GM21423 (cell line): ENCODE results near the gene CYREN.
A peak's percentile ranks its signal among the peaks of the same experiment; 100 is the strongest.
"Not testable (repeated sequence)": the region's sequence is repeated elsewhere in the genome, so short reads cannot be mapped to it uniquely, and the experiment has no call there.

ENCODE experiments used
- ATAC-seq: cut with Tn5 transposase; IDR thresholded peaks from one replicate; pipeline ENCODE4 v1.9.1; 2021; ENCODE audit warnings: mild to moderate bottlenecking, moderate library complexity; ENCODE audit not compliant: unreplicated experiment

CYREN gene, protein sequence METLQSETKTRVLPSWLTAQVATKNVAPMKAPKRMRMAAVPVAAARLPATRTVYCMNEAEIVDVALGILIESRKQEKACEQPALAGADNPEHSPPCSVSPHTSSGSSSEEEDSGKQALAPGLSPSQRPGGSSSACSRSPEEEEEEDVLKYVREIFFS

GRCh38 chr7:135170274-135170997 is at the start of gene CYREN:
Gene CYREN (minus strand): TSS chr7:135170707. CDS start chr7:135168922, 1,785 bp downstream.
- peak; percentile 72 for ATAC-seq

DNA sequence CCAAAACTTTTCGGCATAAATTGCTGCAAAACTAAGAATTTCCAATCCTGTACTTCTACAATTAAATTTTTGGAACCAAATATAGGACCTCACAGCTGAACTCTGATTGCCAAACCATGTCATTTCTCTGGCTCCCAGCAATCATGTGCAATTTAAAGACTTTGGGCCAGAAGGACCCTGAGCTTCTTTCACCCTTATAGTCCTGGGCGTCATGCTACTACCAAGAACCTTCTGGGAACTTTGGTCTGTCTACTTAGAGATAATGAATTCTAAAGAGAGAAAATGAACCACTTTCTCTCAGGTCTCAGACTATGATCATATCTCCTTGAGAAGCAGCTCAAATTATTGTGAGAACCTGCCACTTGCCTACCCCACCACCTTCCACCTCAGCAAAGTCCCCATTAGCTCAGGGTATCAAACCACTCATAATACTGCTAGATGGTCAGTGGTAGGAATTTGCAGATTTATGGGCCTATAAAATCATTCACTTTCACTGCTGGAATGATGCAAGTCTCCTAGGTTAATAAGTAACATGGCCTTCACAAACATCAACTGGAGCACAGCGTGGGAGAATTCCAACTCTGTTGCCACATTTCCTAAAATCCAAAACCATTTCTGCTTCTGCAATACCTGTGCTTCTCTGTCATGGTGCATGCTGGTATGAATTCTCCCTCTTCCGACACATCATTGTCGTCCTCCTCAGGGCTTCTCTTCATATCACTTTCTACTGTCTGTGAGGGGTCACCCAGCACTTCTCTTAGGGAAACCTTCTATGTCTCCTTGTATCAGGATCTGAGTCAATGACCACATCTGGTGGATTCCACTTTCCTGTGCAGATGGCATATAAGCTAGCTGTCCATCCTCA is 47.4 kb upstream of the CYREN start:
- no peak for ATAC-seq

- ATAC-seq, result no peak
Measured at GRCh38 chr7:135215698-135216097, 45.2 kb upstream of the CYREN start.

DNA sequence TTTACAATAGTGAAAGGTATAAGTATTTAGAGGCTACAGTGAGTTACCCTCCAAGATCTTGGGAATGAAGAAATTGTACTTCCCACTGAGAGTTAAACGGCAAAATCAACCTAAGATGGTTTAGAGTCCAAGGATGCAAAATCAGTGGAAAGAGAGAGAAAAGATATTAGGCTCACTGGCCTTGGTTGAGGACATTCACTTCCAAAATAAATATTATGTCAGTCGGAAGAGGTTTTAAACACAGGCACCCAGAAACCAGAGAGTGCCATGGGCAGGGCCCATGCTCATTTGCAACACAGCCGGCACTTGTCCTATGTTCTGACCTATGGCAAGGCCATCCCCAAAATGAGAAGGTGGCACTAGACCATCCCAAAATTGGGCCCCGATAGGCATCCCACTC is 44.7 kb upstream of the CYREN start:
- ATAC-seq, result no peak

GRCh38 chr7:135213831-135214230 is 43.3 kb upstream of the CYREN start:
- ATAC-seq, result no peak

DNA sequence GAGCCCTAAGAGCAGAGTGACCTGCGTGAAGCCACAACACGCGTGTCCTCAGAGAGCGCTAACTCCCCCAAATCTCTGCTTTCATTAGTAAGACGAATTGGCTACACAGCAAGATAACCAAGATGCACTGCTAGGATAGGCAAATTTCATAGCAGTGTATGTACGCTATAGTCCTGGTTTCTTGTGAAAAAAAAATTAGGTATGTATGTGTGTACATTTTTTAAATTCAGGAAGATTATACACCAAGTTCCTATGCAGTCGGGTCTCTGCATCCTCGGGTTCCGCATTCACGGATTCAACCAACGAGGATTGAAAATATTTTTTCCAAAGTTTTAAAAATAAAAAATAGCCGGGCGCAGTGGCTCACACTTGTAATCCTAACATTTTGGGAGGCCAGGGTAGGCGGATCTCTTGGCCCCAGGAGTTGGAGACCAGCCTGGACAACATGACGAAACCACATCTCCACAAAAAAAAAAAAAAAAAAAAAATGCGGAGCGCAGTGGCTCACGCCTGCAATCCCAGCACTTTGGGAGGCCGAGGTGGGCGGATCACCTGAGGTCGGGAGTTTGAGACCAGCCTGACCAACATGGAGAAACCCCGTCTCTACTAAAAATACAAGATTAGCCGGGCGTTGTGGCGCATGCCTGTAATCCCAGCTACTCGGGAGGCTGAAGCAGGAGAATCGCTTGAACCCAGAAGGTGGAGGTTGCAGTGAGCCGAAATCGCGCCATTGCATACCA is 41.6 kb upstream of the CYREN start:
- ATAC-seq, result not testable (repeated sequence)

- ATAC-seq, result peak; percentile 77
Measured at GRCh38 chr7:135211179-135211945, 40.9 kb upstream of the CYREN start, which contains the start of gene WDR91. Gene WDR91 (minus strand): TSS chr7:135211526. CDS start chr7:135211502, 24 bp downstream.

DNA sequence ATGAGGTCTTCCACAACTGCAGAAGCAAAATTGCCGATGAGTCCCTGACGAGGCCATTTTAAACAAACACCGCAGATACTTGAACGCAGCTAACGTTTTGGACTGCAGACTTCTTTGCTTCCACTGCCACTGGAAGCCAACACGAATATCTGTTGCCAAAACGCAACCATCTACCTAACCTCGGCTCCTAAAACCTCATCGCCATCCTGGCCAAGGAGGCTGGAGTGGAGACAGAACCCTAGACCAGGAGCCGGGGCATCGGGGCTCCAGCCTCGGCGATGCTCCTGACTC is 40.3 kb upstream of the CYREN start:
- ATAC-seq, result no peak

GRCh38 chr7:135209225-135209834 is 38.8 kb upstream of the CYREN start:
- ATAC-seq, result no peak

GRCh38 chr7:135208102-135208793 is 37.7 kb upstream of the CYREN start:
- no peak for ATAC-seq

GRCh38 chr7:135207406-135208101 is 37.0 kb upstream of the CYREN start:
- ATAC-seq, result no peak

DNA sequence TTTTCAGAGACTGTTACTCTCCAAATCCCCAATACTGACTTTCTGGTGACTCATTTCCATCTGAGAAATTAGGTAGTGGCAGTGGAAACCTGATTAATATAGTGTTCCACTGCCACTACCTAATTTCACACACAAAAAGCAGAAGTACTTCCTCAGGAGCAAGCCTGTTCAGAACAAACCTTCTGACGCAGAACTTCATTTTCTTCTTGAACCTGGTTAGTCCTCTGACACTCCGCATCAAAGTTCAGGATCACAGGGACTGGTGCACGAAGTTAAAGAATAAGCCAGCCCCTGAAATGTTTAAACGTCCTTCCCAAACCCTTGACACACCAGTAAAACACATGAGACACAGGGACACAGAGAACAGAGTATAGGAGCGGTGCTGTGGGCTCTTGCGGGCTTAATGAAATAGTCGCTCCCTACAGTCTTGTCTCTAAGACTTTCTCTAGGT is 36.5 kb upstream of the CYREN start:
- ATAC-seq, result peak; percentile 23

- ATAC-seq, result no peak
Measured at GRCh38 chr7:135205850-135206249, 35.3 kb upstream of the CYREN start.

DNA sequence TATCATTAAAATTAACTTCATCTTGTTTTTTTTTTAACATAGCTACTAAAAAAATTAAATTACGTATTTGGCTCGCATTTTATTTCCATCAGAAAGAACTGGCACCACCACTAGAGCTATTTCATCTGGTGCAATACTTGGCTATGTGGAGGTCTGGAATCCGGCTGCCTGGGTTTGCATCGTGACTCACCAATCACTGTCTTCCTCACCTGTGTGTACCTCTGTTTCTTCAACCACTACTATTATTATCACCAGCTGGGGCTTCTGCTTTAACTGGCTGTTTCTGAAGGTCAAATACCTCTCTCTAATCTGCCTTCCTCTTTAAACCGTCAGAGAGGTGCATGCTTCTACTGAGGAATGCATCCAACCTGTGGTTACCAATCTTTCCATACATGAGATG is 34.4 kb upstream of the CYREN start:
- ATAC-seq, result no peak

GRCh38 chr7:135204341-135204749 is 33.8 kb upstream of the CYREN start:
- no peak for ATAC-seq

GRCh38 chr7:135201350-135201749 is 30.8 kb upstream of the CYREN start:
- no peak for ATAC-seq

- ATAC-seq, result no peak
Measured at GRCh38 chr7:135200821-135201331, 30.4 kb upstream of the CYREN start.

DNA sequence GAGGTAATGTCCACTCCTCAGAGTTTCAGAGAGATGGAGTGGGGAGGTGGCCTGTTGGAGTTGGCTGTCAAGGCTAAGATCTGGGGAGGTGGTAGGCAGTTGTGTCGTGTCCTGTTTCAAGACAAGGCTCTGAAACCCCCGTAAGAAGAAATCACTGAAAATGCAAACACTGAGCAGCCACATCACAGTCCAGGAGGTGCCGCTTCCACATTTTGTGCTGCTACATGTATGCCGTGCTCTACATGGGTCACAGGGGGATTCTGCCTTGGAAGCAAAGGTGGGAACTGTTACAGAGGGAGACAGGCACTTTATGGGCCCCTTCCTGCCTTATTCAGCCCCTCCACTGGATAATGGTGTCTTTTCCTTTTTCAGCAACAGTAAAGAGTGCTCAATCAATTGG is 28.9 kb upstream of the CYREN start:
- ATAC-seq, result no peak
